Astrocyte of the cerebellum (primary cell): ENCODE measurements around the gene USP30.
A peak's percentile ranks its signal among the peaks of the same experiment; 100 is the strongest.
"Not testable (repeated sequence)": the region's sequence is repeated elsewhere in the genome, so short reads cannot be mapped to it uniquely, and the experiment has no call there.

Source experiments
- DNase-seq: peaks from one replicate; pipeline ENCODE4 v3.0.0-alpha.2; 2011; ENCODE audit warnings: low read depth
- H3K4me3 ChIP-seq: 2 replicates; pipeline ENCODE4 v1.5.1; 2011; ENCODE audit warnings: mild to moderate bottlenecking, low read depth, low read length, moderate library complexity
- in situ Hi-C: cut with HindIII; loops from 2 replicates; pipeline ENCODE4 v1.10.0; 2017; ENCODE audit warnings: low sequenced_read_pairs
- TF ChIP-seq, protein P1 (sequence below): IDR thresholded peaks from 2 replicates; pipeline ENCODE4 v1.5.1; 2012; ENCODE audit warnings: low read length, low read depth, moderate library complexity, mild to moderate bottlenecking; ENCODE audit errors: missing control alignments

Gene USP30

DNA sequence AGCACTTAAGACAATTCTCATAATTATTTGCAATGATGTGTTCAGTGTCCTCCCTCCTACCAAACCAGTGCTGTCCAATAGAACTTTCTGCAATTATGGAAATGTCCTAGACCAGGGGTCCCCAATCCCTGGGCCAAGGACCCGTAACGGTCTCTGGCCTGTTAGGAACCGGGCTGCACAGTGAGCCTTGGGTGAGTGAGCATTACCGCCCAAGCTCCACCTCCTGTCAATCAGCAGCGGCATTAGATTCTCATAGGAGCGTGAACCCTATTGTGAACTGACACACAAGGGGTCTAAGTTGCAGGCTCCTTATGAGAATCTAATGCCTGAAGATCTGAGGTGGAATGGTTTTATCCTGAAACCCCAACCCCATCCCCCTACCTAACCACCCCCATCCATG is 35.4 kb upstream of the USP30 start:
- TF ChIP-seq, protein P1, sequence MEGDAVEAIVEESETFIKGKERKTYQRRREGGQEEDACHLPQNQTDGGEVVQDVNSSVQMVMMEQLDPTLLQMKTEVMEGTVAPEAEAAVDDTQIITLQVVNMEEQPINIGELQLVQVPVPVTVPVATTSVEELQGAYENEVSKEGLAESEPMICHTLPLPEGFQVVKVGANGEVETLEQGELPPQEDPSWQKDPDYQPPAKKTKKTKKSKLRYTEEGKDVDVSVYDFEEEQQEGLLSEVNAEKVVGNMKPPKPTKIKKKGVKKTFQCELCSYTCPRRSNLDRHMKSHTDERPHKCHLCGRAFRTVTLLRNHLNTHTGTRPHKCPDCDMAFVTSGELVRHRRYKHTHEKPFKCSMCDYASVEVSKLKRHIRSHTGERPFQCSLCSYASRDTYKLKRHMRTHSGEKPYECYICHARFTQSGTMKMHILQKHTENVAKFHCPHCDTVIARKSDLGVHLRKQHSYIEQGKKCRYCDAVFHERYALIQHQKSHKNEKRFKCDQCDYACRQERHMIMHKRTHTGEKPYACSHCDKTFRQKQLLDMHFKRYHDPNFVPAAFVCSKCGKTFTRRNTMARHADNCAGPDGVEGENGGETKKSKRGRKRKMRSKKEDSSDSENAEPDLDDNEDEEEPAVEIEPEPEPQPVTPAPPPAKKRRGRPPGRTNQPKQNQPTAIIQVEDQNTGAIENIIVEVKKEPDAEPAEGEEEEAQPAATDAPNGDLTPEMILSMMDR, result no peak
- H3K4me3 ChIP-seq, result no peak overlapping the region
- DNase-seq, result no peak
- in situ Hi-C loops, result no loop called here

- in situ Hi-C loops, result no loop called here
- no peak for DNase-seq
Observed at GRCh38 chr12:109018296-109018695, 34.1 kb upstream of the USP30 start.

DNA sequence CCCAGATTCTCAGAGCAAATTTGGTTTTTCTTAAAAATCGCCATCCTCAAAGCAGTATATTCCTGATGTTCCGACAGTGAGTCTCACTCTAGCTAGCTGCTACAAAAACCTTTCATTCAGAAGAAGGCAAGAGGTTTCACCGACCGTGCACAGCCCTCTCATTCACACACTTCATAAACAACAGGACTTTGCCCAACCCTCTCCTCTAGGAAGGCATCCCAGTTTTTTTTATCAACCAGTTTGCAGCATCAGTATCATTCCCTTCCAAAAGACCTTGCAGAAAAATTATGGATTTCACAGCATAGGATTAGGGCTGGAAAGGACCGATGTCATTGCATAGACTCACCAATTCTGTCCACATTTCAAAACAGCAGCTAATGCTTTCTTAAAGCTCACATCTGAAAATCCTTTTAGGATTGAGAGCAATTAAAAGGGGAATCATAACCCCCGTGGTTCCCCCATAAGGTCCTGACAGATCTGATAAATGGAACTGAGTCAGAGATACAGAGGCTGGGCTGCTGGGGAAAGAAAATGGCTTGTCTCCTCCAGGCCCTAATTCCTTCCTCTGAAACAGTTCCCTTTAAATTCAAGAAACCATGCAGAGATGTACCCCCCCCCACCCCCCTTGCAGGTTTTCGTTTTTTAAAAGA is 32.1 kb upstream of the USP30 start:
- H3K4me3 ChIP-seq, result no peak overlapping the region
- in situ Hi-C loops, result no loop called here
- no peak for DNase-seq
- TF ChIP-seq, protein P1, result no peak

More at GRCh38 chr12:109018296-109018695, 34.1 kb upstream of the USP30 start:
- no peak overlapping the region for H3K4me3 ChIP-seq
- TF ChIP-seq, protein P1, result no peak

DNA sequence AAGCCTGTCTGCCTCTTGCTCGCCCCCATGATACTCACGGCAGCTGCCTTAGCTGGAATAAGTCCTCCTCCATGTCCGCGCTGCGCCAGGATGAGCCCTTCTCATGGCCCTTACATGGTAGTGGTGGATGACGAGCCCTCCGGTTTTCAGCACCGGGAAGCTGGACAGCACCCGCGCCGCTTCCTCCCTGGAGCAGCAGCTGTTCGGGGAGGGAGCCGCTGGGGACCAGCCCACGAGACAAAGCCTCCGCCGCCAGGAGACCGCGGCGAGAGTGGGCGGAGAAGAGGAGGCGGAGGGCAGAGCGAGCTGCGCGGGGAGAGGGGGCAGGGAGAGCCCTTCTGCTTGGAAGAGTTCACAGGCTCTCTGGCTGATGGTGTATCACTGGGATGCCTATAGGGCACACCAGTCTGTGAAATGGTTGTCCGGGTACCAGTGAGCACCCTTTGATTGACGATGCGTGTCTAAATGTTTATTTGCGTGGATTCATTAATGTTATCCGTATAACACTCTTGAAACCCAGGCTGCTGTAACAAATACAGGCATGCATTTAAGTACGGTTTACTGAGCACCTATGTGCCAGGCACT is 31.5 kb upstream of the USP30 start, which contains the start of gene SVOP:
SVOP (minus strand) TSS at position 273 of the 585 bp plus-strand sequence; CDS start at position 73, 200 bp downstream.
- in situ Hi-C loops, result no loop called here
- TF ChIP-seq, protein P1, result no peak
- no peak within 1 kb of the TSS for H3K4me3 ChIP-seq
- peak; percentile 68 for DNase-seq

- no peak for DNase-seq
- H3K4me3 ChIP-seq, result no peak overlapping the region
- in situ Hi-C loops, result no loop called here
- TF ChIP-seq, protein P1, result no peak
Observed at GRCh38 chr12:109027767-109028166, 24.6 kb upstream of the USP30 start.

GRCh38 chr12:109028624-109029023 is 23.8 kb upstream of the USP30 start:
- DNase-seq, H3K4me3 ChIP-seq, in situ Hi-C loops: not testable (repeated sequence)

GRCh38 chr12:109029411-109029810 is 23.0 kb upstream of the USP30 start:
- in situ Hi-C loops, result no loop called here
- TF ChIP-seq, protein P1, result no peak
- DNase-seq, result no peak
- no peak overlapping the region for H3K4me3 ChIP-seq
